Hepatocyte (in vitro differentiated cells): ENCODE results near the gene FOSB. TPM values are rescaled to one million over a fixed set of nuclear protein-coding genes. Genes with fewer than 3 reads are reported as not detected.

Experiments used
- DNase-seq: peaks from one replicate; pipeline ENCODE4 v3.0.0-alpha.2; 2016; ENCODE audit warnings: low spot score
- H2AFZ ChIP-seq: fragments of 200-600 bp; sonication (generic); 2 replicates; pipeline ENCODE4 v1.6.0; 2016; ENCODE audit warnings: antibody characterized with exemption, mild to moderate bottlenecking
- H3K27ac ChIP-seq: fragments of 200-600 bp; sonication (generic); 2 replicates; pipeline ENCODE4 v1.5.1; 2016; ENCODE audit warnings: mild to moderate bottlenecking
- H3K27me3 ChIP-seq: fragments of 200-600 bp; sonication (generic); 2 replicates; pipeline ENCODE4 v1.6.1; 2016
- H3K36me3 ChIP-seq: fragments of 200-600 bp; sonication (generic); replicated peaks from 2 replicates; pipeline ENCODE4 v1.5.1; 2016; ENCODE audit warnings: low read depth; ENCODE audit not compliant: insufficient read depth
- H3K4me1 ChIP-seq: fragments of 200-600 bp; sonication (generic); 2 replicates; pipeline ENCODE4 v1.5.1; 2016; ENCODE audit warnings: mild to moderate bottlenecking, moderate library complexity; ENCODE audit not compliant: insufficient read depth
- H3K4me2 ChIP-seq: fragments of 200-600 bp; sonication (generic); 2 replicates; pipeline ENCODE4 v1.6.0; 2016
- H3K4me3 ChIP-seq: fragments of 200-600 bp; sonication (generic); 2 replicates; pipeline ENCODE4 v1.5.1; 2016; ENCODE audit warnings: mild to moderate bottlenecking
- H3K79me2 ChIP-seq: fragments of 200-600 bp; sonication (generic); 2 replicates; pipeline ENCODE4 v1.6.0; 2017; ENCODE audit warnings: mild to moderate bottlenecking
- H3K9me2 ChIP-seq: fragments of 200-600 bp; sonication (generic); replicated peaks from 2 replicates; pipeline ENCODE4 v1.6.0; 2017; ENCODE audit warnings: mild to moderate bottlenecking; ENCODE audit not compliant: insufficient read depth
- H3K9me3 ChIP-seq: fragments of 200-600 bp; sonication (generic); 2 replicates; pipeline ENCODE4 v1.5.1; 2016; ENCODE audit warnings: low read depth, mild to moderate bottlenecking
- H4K20me1 ChIP-seq: fragments of 200-600 bp; sonication (generic); 2 replicates; pipeline ENCODE4 v1.6.0; 2016; ENCODE audit warnings: mild to moderate bottlenecking; ENCODE audit not compliant: insufficient read depth, poor library complexity, severe bottlenecking
- CTCF ChIP-seq: fragments of 200-600 bp; sonication (generic); IDR thresholded peaks from 2 replicates; pipeline ENCODE4 v1.5.1; 2016; ENCODE audit warnings: antibody characterized with exemption, mild to moderate bottlenecking; ENCODE audit not compliant: poor library complexity
- EZH2 ChIP-seq: fragments of 200-600 bp; sonication (generic); IDR thresholded peaks from 2 replicates; pipeline ENCODE4 v1.6.1; 2016; ENCODE audit warnings: antibody characterized with exemption, mild to moderate bottlenecking, borderline replicate concordance
- EZH2phosphoT487 ChIP-seq: fragments of 200-600 bp; sonication (generic); IDR thresholded peaks from one replicate; pipeline ENCODE4 v1.6.1; 2018; ENCODE audit warnings: antibody characterized with exemption, mild to moderate bottlenecking, low read depth, moderate library complexity; ENCODE audit not compliant: unreplicated experiment, severe bottlenecking
- WGBS: methylation state at CpG from one replicate; pipeline ENCODE4 v1.1.6; 2016; ENCODE audit warnings: low lambda C conversion rate; ENCODE audit errors: missing lambda C conversion rate; 5-methylcytosine and 5-hydroxymethylcytosine counted together
- polyA plus RNA-seq: library from polyadenylated mRNA; unstranded; fragments of >200 nt; fragmentation: Nextera tagmentation; extraction: Ambion mirVana; gene quantifications from 2 replicates; pipeline ENCODE4 v1.2.1, GENCODE V29; 2016
- total RNA-seq: library from RNA; depleted of rRNA; stranded (reverse); fragments of >200 nt; gene quantifications from 2 replicates; pipeline ENCODE4 v1.2.3, GENCODE V29; 2014

The FOSB gene
- total and polyA plus RNA-seq, 2 experiments from 2014 or later: 73.1 to 114 TPM

DNA sequence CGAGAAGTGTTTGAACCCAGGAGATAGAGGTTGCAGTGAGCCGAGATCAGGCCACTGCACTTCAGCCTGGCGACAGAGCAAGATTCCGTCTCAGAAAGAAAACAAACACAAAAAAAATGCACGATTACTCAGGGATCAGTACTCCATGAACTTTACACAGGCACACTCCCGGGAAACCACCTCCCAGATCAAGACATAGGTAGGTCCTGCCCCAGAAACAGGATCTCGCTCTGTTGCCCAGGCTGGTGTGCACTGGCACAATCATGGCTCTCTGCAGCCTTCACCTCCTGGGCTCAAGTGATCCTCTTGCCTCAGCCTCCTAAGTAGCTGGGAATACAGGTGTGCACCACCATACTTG, 50.7 kb downstream of the FOSB start:
- peaks cover 31% of the 10 kb centered on the region for H3K79me2 ChIP-seq
- WGBS: 73% methylated on average over 7 of the region's 7 CpGs
- DNase-seq: peak; percentile 46
- no peaks in the 10 kb centered on the region for H3K9me3 ChIP-seq
- no peak overlapping the region for H2AFZ ChIP-seq
- peaks cover 16% of the 10 kb centered on the region for H4K20me1 ChIP-seq
- no peaks in the 10 kb centered on the region for H3K27me3 ChIP-seq
- no peak overlapping the region for H3K4me2 ChIP-seq
- H3K36me3 ChIP-seq: no peaks in the 10 kb centered on the region
- peaks cover 12% of the 10 kb centered on the region for H3K4me1 ChIP-seq
- H3K9me2 ChIP-seq: no peaks in the 10 kb centered on the region
- TF ChIP-seq EZH2 (no peak), CTCF (no peak), EZH2phosphoT487 (no peak)
- H3K4me3 ChIP-seq: no peak overlapping the region
- peak overlapping the region; percentile 12 for H3K27ac ChIP-seq

DNA sequence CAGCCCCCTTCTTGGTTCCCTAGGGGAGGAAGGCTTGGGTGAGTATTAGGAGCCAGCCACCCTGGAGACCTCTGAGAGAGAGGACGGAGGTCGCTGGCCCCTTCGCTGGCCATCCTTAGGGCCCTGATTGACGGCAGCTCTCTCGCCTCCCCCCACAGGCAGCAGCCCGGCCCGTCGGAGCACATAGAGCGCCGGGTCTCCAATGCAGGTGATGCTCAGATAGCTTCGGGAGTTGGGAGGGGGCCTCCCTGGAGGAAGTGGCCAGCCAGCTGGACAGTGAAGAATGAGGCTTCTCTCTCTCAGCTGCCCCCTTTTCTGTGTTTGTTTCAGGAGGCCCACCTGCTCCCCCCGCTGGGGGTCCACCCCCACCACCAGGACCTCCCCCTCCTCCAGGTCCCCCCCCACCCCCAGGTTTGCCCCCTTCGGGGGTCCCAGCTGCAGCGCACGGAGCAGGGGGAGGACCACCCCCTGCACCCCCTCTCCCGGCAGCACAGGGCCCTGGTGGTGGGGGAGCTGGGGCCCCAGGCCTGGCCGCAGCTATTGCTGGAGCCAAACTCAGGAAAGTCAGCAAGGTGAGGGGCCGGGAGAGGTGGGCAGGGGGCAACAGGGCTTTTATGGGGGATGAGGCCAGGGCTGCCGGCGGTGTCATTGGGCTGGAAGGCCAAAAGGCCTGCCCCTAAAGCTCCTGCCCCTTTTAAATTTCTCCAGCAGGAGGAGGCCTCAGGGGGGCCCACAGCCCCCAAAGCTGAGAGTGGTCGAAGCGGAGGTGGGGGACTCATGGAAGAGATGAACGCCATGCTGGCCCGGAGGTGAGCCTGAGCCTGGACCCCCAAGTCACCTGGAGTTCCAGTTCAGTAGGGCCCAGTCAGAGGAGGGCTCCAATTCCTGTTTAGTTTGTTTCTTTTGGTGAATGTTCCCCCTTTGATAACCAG, 54.5 kb downstream of the FOSB start:
- no peak for TF ChIP-seq EZH2
- Histone ChIP-seq H3K9me3 (no peaks in the 10 kb centered on the region), H3K4me2 (no peak overlapping the region), H3K27me3 (no peaks in the 10 kb centered on the region), H3K79me2 (no peaks in the 10 kb centered on the region), H2AFZ (no peak overlapping the region), H3K4me1 (no peaks in the 10 kb centered on the region), H3K4me3 (no peak overlapping the region), H4K20me1 (no peaks in the 10 kb centered on the region), H3K9me2 (no peaks in the 10 kb centered on the region), H3K27ac (no peak overlapping the region), H3K36me3 (no peaks in the 10 kb centered on the region)
- WGBS: 94% methylated on average over 20 of the region's 24 CpGs
- DNase-seq: no peak

DNA sequence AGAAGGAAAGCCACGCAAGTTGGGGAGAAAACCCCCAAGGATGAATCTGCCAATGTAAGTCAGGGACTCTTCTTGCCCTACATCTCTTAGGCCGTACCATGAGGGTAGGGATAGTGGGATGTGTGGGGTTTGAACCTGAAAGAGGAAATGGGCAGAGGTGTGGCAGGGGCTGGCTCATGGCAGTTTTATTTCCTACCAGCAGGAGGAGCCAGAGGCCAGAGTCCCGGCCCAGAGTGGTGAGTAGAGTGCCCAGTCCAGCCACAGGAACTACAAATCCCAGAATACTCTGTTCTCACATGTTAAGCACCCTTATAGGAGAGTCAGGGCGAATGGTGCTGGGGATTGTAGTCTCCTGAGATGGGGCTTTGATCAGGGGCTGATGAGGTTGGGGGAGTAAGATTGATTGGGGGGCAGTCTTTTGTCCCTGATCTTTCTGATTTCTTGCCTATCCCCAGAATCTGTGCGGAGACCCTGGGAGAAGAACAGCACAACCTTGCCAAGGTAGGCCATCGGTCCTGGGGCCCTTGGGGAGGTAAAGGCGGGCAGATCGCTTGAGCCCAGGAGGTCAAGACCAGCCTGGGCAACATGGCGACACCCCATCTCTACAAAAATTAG, 56.0 kb downstream of the FOSB start:
- TF ChIP-seq CTCF (peak; percentile 77), EZH2 (no peak), EZH2phosphoT487 (no peak)
- H3K27ac ChIP-seq: peak overlapping the region; percentile 20
- peak; percentile 88 for DNase-seq
- no peak overlapping the region for H2AFZ ChIP-seq
- no peaks in the 10 kb centered on the region for H3K36me3 ChIP-seq
- H3K9me2 ChIP-seq: no peaks in the 10 kb centered on the region
- H3K79me2 ChIP-seq: no peaks in the 10 kb centered on the region
- H4K20me1 ChIP-seq: no peaks in the 10 kb centered on the region
- H3K4me3 ChIP-seq: no peak overlapping the region
- H3K9me3 ChIP-seq: no peaks in the 10 kb centered on the region
- no peaks in the 10 kb centered on the region for H3K4me1 ChIP-seq
- 69% methylated on average over 9 of the region's 9 CpGs for WGBS
- no peak overlapping the region for H3K4me2 ChIP-seq
- H3K27me3 ChIP-seq: no peaks in the 10 kb centered on the region

DNA sequence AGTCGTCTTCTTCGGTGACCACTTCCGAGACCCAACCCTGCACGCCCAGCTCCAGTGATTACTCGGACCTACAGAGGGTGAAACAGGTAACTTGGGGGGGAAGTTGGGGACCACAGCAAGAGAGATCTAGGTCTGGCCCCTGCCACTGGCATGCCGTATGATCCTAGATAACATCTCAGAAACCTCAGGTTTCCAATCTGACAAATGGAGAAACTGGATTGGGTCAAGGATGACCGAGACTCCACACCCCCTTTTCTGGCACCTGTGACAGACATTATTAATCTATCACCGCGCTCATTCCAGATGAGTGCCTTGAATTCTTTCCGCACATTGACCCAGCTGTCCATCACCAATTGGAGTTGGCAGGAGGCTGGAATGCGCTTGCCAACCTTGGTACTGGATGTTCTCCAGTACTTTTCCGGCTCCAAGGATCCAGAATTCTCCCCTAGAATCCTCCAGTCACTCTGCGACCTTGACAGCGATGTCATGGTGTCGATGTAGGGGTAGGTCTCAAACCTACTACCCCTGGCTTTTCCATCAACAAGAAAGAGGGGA, 56.9 kb downstream of the FOSB start:
- Histone ChIP-seq H3K4me2 (no peak overlapping the region), H3K4me1 (peaks cover 4% of the 10 kb centered on the region), H3K36me3 (no peaks in the 10 kb centered on the region), H4K20me1 (no peaks in the 10 kb centered on the region), H3K9me3 (no peaks in the 10 kb centered on the region), H3K27ac (no peak overlapping the region), H3K9me2 (no peaks in the 10 kb centered on the region), H3K4me3 (no peak overlapping the region), H3K79me2 (no peaks in the 10 kb centered on the region), H3K27me3 (no peaks in the 10 kb centered on the region), H2AFZ (no peak overlapping the region)
- TF ChIP-seq EZH2phosphoT487 (no peak), EZH2 (no peak), CTCF (no peak)
- DNase-seq: no peak
- WGBS: 96% methylated on average over 15 of the region's 15 CpGs
